ENCODE measurements around the gene MSL2.
"Not testable (repeated sequence)": the region's sequence is repeated elsewhere in the genome, so short reads cannot be mapped to it uniquely, and the experiment has no call there.

The MSL2 gene

GRCh38 chr3:136146981-136147729 is 49.0 kb downstream of the MSL2 start:
- DNase-seq (ENCODE audit: low read depth in 2 of 2) = no peak

GRCh38 chr3:136144397-136144796 is 51.7 kb downstream of the MSL2 start:
- not testable (repeated sequence) for DNase-seq (ENCODE audit: low read depth in 2 of 2)

GRCh38 chr3:136142592-136142991 is 53.5 kb downstream of the MSL2 start:
- DNase-seq (ENCODE audit: low read depth in 2 of 2) = no peak

GRCh38 chr3:136141891-136142290 is 54.2 kb downstream of the MSL2 start:
- DNase-seq (ENCODE audit: low read depth in 2 of 2) = no peak

GRCh38 chr3:136141291-136141785 is 54.8 kb downstream of the MSL2 start:
- DNase-seq (ENCODE audit: low read depth in 2 of 2) = no peak

- DNase-seq (ENCODE audit: low read depth in 2 of 2) = no peak
Observed at GRCh38 chr3:136136454-136136853, 59.7 kb downstream of the MSL2 start.

- no peak for DNase-seq (ENCODE audit: low read depth in 2 of 2)
Observed at GRCh38 chr3:136135039-136135802, 60.9 kb downstream of the MSL2 start.

- no peak for DNase-seq (ENCODE audit: low read depth in 2 of 2)
Observed at GRCh38 chr3:136134091-136134490, 62.0 kb downstream of the MSL2 start.

- not testable (repeated sequence) for DNase-seq (ENCODE audit: low read depth in 2 of 2)
Observed at GRCh38 chr3:136131647-136132046, 64.5 kb downstream of the MSL2 start.

- DNase-seq (ENCODE audit: low read depth in 2 of 2) = no peak
Observed at GRCh38 chr3:136122006-136122405, 74.1 kb downstream of the MSL2 start.

- no peak for DNase-seq (ENCODE audit: low read depth in 2 of 2)
Observed at GRCh38 chr3:136120373-136121348, 75.5 kb downstream of the MSL2 start.

- DNase-seq (ENCODE audit: low read depth in 2 of 2) = not testable (repeated sequence)
Observed at GRCh38 chr3:136119783-136120182, 76.4 kb downstream of the MSL2 start.

- DNase-seq (ENCODE audit: low read depth in 2 of 2) = not testable (repeated sequence)
Observed at GRCh38 chr3:136119332-136119731, 76.8 kb downstream of the MSL2 start.

- no peak for DNase-seq (ENCODE audit: low read depth in 2 of 2)
Observed at GRCh38 chr3:136114421-136114820, 81.7 kb downstream of the MSL2 start.

GRCh38 chr3:136110481-136110880 is 85.7 kb downstream of the MSL2 start:
- DNase-seq (ENCODE audit: low read depth in 2 of 2) = no peak

GRCh38 chr3:136109499-136109898 is 86.6 kb downstream of the MSL2 start:
- DNase-seq (ENCODE audit: low read depth in 2 of 2) = no peak

GRCh38 chr3:136106101-136106500 is 90.0 kb downstream of the MSL2 start:
- no peak for DNase-seq (ENCODE audit: low read depth in 2 of 2)

- DNase-seq (ENCODE audit: low read depth in 2 of 2) = no peak
Observed at GRCh38 chr3:136105044-136105443, 91.1 kb downstream of the MSL2 start.

Data from activated CD4-positive, alpha-beta T cell treated with anti-CD3 and anti-CD28 coated beads for 24 hours (primary cell).